Panc1 (cell line): Measurements from ENCODE around the gene PZP. TPM values are rescaled to one million over a fixed set of nuclear protein-coding genes. Genes with fewer than 3 reads are reported as not detected.

Experiments
- ATAC-seq: fragments of 200-7000 bp; cut with Tn5 transposase; 2 replicates; pipeline ENCODE4 v1.9.1; 2020; ENCODE audit warnings: mild to moderate bottlenecking, moderate library complexity
- BruUV-seq: library from RNA; stranded (reverse); fragments of 400-500 nt; replicated peaks from 2 replicates; lab custom pipeline; 2021; lab: Mats Ljungman, UMichigan
- CTCF ChIA-PET: fragments of 300-600 bp; sonication (Branson Sonifier 250); formaldehyde crosslinking; loops from one replicate; lab custom pipeline; 2022; ENCODE audit warnings: antibody characterized with exemption; lab: Charles Lee
- POLR2A ChIA-PET: fragments of 300-600 bp; sonication (Branson Sonifier 250); formaldehyde crosslinking; loops from one replicate; lab custom pipeline; 2022; ENCODE audit warnings: antibody characterized with exemption; lab: Charles Lee
- DNase-seq: peaks from one replicate; pipeline ENCODE4 v3.0.0-alpha.2; 2010; ENCODE audit warnings: low read depth, low spot score
- H3K27ac ChIP-seq: 2 replicates; pipeline ENCODE4 v1.5.1; 2011; ENCODE audit warnings: mild to moderate bottlenecking, low read length, inconsistent platforms
- H3K27me3 ChIP-seq: fragments of 200-500 bp; sonication (Bioruptor generic); 2 replicates; pipeline ENCODE4 v1.6.0; 2014; ENCODE audit warnings: low read length, inconsistent platforms; ENCODE audit not compliant: control insufficient read depth, insufficient read depth
- H3K36me3 ChIP-seq: fragments of 200-500 bp; sonication (Bioruptor generic); 2 replicates; pipeline ENCODE4 v1.5.1; 2014; ENCODE audit warnings: inconsistent platforms, mild to moderate bottlenecking, low read length, moderate library complexity; ENCODE audit not compliant: control insufficient read depth, insufficient read depth
- H3K4me1 ChIP-seq: 2 replicates; pipeline ENCODE4 v1.5.1; 2011; ENCODE audit warnings: inconsistent platforms, mild to moderate bottlenecking, low read length, moderate library complexity; ENCODE audit not compliant: control insufficient read depth, insufficient read depth
- H3K4me3 ChIP-seq, 2 experiments: 2 replicates each; pipeline ENCODE4 v1.5.1; 2011 to 2012; ENCODE audit warnings: low read depth in 2 of 2, low read length in 2 of 2, mild to moderate bottlenecking in 2 of 2, inconsistent platforms in 1 of 2, moderate library complexity in 1 of 2
- H3K9me3 ChIP-seq: fragments of 200-500 bp; sonication (Bioruptor generic); 2 replicates; pipeline ENCODE4 v1.5.1; 2014; ENCODE audit warnings: low read depth, mild to moderate bottlenecking, inconsistent platforms, low read length, moderate library complexity; ENCODE audit not compliant: control insufficient read depth, insufficient read depth
- CTCF ChIP-seq: fragments of 450-650 bp; IDR thresholded peaks from 2 replicates; pipeline ENCODE4 v1.5.1; 2017; ENCODE audit warnings: mild to moderate bottlenecking
- POLR2AphosphoS5 ChIP-seq: IDR thresholded peaks from 2 replicates; pipeline ENCODE4 v1.6.1; 2012; ENCODE audit warnings: mild to moderate bottlenecking, low read depth, low read length, moderate library complexity
- SIN3A ChIP-seq: IDR thresholded peaks from 2 replicates; pipeline ENCODE4 v1.6.1; 2012; ENCODE audit warnings: low read depth, mild to moderate bottlenecking, low read length, moderate library complexity, borderline replicate concordance; ENCODE audit not compliant: insufficient read depth
- TCF7L2 ChIP-seq: IDR thresholded peaks from 2 replicates; pipeline ENCODE4 v1.6.1; 2011; ENCODE audit warnings: mild to moderate bottlenecking, low read depth, low read length, inconsistent platforms
- in situ Hi-C: cut with HindIII; loops from 2 replicates; pipeline ENCODE4 v1.10.0; 2016; ENCODE audit warnings: low sequenced_read_pairs, low pct_unique_long_range_greater_than_20kb
- intact Hi-C: fragments of 100-400 bp; cut with micrococcal nuclease; formaldehyde crosslinking; loops from one replicate; pipeline ENCODE4 v1.10.0; 2022; ENCODE audit not compliant: unreplicated experiment
- total RNA-seq: library from RNA; stranded (reverse); gene quantifications from one replicate; pipeline ENCODE4 v1.2.1, GENCODE V29; 2021; ENCODE audit not compliant: unreplicated experiment
- TF ChIP-seq, protein P1 (sequence below), 2 experiments: IDR thresholded peaks; 2 replicates each; pipeline ENCODE4 v1.6.1; 2011 to 2012; ENCODE audit warnings: low read depth in 2 of 2, control low read depth in 1 of 2, low read length in 1 of 2, mild to moderate bottlenecking in 1 of 2, moderate library complexity in 1 of 2; ENCODE audit not compliant: insufficient read depth in 1 of 2

The PZP gene
- total RNA-seq, 1 experiment from 2014 or later = not detected

GRCh38 chr12:9114946-9115345 lies 93.2 kb downstream of the PZP start:
- no peak for ATAC-seq
- intact Hi-C loops (no loop called here), in situ Hi-C loops (no loop called here)
- no peak overlapping the region for H3K4me3 ChIP-seq
- DNase-seq = no peak
- H3K27ac ChIP-seq = no peak overlapping the region
- no peaks in the 10 kb centered on the region for H3K4me1 ChIP-seq
- no TSS peak for BruUV-seq
- POLR2A ChIA-PET = no interaction called here
- no peaks in the 10 kb centered on the region for H3K36me3 ChIP-seq
- TF ChIP-seq POLR2AphosphoS5 (no peak), CTCF (no peak), SIN3A (no peak), TCF7L2 (no peak)
- TF ChIP-seq, protein P1, sequence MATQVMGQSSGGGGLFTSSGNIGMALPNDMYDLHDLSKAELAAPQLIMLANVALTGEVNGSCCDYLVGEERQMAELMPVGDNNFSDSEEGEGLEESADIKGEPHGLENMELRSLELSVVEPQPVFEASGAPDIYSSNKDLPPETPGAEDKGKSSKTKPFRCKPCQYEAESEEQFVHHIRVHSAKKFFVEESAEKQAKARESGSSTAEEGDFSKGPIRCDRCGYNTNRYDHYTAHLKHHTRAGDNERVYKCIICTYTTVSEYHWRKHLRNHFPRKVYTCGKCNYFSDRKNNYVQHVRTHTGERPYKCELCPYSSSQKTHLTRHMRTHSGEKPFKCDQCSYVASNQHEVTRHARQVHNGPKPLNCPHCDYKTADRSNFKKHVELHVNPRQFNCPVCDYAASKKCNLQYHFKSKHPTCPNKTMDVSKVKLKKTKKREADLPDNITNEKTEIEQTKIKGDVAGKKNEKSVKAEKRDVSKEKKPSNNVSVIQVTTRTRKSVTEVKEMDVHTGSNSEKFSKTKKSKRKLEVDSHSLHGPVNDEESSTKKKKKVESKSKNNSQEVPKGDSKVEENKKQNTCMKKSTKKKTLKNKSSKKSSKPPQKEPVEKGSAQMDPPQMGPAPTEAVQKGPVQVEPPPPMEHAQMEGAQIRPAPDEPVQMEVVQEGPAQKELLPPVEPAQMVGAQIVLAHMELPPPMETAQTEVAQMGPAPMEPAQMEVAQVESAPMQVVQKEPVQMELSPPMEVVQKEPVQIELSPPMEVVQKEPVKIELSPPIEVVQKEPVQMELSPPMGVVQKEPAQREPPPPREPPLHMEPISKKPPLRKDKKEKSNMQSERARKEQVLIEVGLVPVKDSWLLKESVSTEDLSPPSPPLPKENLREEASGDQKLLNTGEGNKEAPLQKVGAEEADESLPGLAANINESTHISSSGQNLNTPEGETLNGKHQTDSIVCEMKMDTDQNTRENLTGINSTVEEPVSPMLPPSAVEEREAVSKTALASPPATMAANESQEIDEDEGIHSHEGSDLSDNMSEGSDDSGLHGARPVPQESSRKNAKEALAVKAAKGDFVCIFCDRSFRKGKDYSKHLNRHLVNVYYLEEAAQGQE (IDR thresholded peaks at IDR 0.05; ENCODE audit: insufficient read depth in 1 of 2, low read depth in 2 of 2, low read length in 1 of 2) = no peak
- CTCF ChIA-PET = no interaction called here
- H3K27me3 ChIP-seq = no peaks in the 10 kb centered on the region; the same call in 1 of the 2 replicates
- no peaks in the 10 kb centered on the region for H3K9me3 ChIP-seq

GRCh38 chr12:9113987-9114309 lies 94.2 kb downstream of the PZP start:
- intact Hi-C loops = no loop called here
- Histone ChIP-seq H3K4me1 (no peaks in the 10 kb centered on the region), H3K4me3 (no peak overlapping the region), H3K36me3 (no peaks in the 10 kb centered on the region), H3K9me3 (no peaks in the 10 kb centered on the region), H3K27me3 (no peaks in the 10 kb centered on the region; the same call in 1 of the 2 replicates), H3K27ac (no peak overlapping the region)
- in situ Hi-C loops = no loop called here
- CTCF ChIA-PET = no interaction called here
- BruUV-seq = no TSS peak
- no peak for DNase-seq
- no peak for ATAC-seq
- POLR2A ChIA-PET = no interaction called here
- TF ChIP-seq CTCF (no peak), SIN3A (no peak), TCF7L2 (no peak), POLR2AphosphoS5 (no peak)
- TF ChIP-seq, protein P1 (IDR thresholded peaks at IDR 0.05; ENCODE audit: insufficient read depth in 1 of 2, low read depth in 2 of 2, low read length in 1 of 2) = no peak
